ENCODE data around the gene MAP3K14.

GRCh38 chr17:45236282-45236606, 80.6 kb downstream of the MAP3K14 start:
- TF ChIP-seq CTCF (IDR thresholded peaks at IDR 0.05; ENCODE audit: low read length), result no peak
- no peak for TF ChIP-seq EZH2 (optimal IDR thresholded peaks at IDR 0.05; ENCODE audit: low read depth, low read length)

All from MM.1S (cell line).